ENCODE data around the gene LAMB4. TPM values are rescaled to one million over a fixed set of nuclear protein-coding genes. Genes with fewer than 3 reads are reported as not detected.

LAMB4 gene
- polyA plus RNA-seq, 2 of the 4 experiments (the other 2 are of a cell fraction), result 0.13 to 0.19 TPM

DNA sequence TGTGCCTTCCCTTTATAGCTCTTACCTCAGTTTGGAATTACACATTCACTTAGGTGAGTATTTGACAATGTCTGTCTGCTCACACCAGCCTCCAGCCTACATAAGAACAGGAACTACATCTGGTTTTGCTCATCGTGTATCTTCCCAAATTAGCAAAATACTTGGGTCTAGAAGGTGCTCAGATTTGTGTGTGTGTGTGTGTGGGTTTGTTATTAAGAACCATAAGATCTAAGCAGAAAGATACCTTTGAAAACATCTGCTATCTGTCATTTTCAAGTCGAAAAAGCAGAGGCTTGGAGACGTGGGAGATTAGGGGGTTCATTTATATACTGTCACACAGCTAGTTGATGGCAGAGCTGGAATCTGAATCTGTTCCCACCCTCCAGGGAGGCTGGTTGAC, 14.8 kb upstream of the LAMB4 start:
- Histone ChIP-seq H3K27ac (no peak overlapping the region), H3K9me3 (no peaks in the 10 kb centered on the region), H3K4me1 (no peaks in the 10 kb centered on the region), H3K4me3 (no peak overlapping the region), H3K4me2 (no peak overlapping the region)
- ATAC-seq, result no peak
- CTCF ChIA-PET, result interaction anchor here (0.6 to 2.4 kb wide), 12 partner anchors 14 to 681 kb away, joined by 3 to 12 read pairs (median 4); partner anchors contain the start of gene LAMB4
- no peak for FAIRE-seq
- POLR2A ChIA-PET, result no interaction called here
- 71% methylated on average over 3 of the region's 3 CpGs for WGBS (ENCODE audit: missing lambda C conversion rate)
- DNase-seq (ENCODE audit: low read depth in 1 of 2, low spot score in 1 of 2), result no peak
- TF ChIP-seq RCOR1 (IDR thresholded peaks at IDR 0.05; ENCODE audit: low read depth, low read length) (no peak), RAD21 (conservative IDR thresholded peaks at IDR 0.05 in 1 of 2, IDR thresholded peaks at IDR 0.05 in 1 of 2) (no peak), HOXA7 (CRISPR knock-in tag; IDR thresholded peaks at IDR 0.05) (no peak), NPAS2 (CRISPR knock-in tag; IDR thresholded peaks at IDR 0.05; ENCODE audit: borderline replicate concordance) (no peak)
- TF ChIP-seq, protein P1, sequence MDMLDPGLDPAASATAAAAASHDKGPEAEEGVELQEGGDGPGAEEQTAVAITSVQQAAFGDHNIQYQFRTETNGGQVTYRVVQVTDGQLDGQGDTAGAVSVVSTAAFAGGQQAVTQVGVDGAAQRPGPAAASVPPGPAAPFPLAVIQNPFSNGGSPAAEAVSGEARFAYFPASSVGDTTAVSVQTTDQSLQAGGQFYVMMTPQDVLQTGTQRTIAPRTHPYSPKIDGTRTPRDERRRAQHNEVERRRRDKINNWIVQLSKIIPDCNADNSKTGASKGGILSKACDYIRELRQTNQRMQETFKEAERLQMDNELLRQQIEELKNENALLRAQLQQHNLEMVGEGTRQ (IDR thresholded peaks at IDR 0.05), result no peak

DNA sequence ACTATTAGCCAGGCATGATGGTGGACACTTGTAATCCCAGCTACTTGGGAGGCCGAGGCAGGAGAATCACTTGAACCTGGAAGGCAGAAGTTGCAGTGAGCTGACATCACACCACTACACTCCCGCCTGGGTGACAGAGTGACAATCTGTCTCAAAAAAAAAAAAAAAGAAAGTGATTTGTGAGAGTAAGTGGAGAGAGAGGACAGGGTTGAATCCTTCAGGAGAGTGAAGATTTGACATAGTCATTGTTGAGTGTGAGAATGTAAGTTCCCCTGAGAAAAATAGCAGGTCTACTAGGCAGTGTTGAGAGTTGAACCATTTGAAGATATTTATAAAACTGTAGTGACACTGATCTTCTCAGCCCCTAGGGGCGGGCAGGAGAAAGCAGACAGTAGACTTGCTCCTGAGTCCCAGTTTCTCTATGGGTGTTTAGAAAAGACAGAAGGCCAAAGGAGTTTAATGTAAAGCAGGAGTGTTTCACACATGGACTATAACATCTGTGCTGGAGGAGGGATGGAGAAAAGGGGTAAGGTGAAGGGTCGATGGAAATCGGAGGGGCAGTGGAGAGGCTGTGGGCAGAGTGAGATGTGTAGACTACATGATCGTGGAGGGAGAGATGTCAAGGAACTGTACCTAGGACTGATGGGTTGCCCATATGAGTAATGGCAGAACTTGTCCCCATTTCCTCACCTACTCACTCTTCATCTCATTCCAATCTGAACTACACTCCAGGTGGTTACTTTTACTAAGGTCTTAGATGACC, 13.7 kb upstream of the LAMB4 start:
- FAIRE-seq, result no peak
- Histone ChIP-seq H3K4me1 (no peaks in the 10 kb centered on the region), H3K9me3 (no peaks in the 10 kb centered on the region), H3K27ac (no peak overlapping the region), H3K4me2 (no peak overlapping the region), H3K4me3 (no peak overlapping the region)
- TF ChIP-seq, protein P2, sequence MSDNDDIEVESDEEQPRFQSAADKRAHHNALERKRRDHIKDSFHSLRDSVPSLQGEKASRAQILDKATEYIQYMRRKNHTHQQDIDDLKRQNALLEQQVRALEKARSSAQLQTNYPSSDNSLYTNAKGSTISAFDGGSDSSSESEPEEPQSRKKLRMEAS (IDR thresholded peaks at IDR 0.05), result no peak
- TF ChIP-seq FOXS1 (CRISPR knock-in tag; IDR thresholded peaks at IDR 0.05), result no peak
- no peak for TF ChIP-seq GATA3 (IDR thresholded peaks at IDR 0.05; ENCODE audit: borderline replicate concordance)
- TF ChIP-seq, protein P3, sequence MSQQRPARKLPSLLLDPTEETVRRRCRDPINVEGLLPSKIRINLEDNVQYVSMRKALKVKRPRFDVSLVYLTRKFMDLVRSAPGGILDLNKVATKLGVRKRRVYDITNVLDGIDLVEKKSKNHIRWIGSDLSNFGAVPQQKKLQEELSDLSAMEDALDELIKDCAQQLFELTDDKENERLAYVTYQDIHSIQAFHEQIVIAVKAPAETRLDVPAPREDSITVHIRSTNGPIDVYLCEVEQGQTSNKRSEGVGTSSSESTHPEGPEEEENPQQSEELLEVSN (IDR thresholded peaks at IDR 0.05; ENCODE audit: borderline replicate concordance, low read depth), result no peak
- no peak for TF ChIP-seq CBX8 (IDR thresholded peaks at IDR 0.05)
- peak in 1 of 2 experiments; percentile 47; a peak in 4 of 6 replicates for ATAC-seq
- CTCF ChIA-PET, result interaction anchor here (0.9 to 2.4 kb wide), 2 partner anchors 30 to 353 kb away, joined by 3 to 9 read pairs; no protein-coding TSS in a partner anchor
- 91% methylated on average over 6 of the region's 6 CpGs for WGBS (ENCODE audit: missing lambda C conversion rate)
- no peak for DNase-seq (ENCODE audit: low read depth in 1 of 2, low spot score in 1 of 2)
- POLR2A ChIA-PET, result no interaction called here

DNA sequence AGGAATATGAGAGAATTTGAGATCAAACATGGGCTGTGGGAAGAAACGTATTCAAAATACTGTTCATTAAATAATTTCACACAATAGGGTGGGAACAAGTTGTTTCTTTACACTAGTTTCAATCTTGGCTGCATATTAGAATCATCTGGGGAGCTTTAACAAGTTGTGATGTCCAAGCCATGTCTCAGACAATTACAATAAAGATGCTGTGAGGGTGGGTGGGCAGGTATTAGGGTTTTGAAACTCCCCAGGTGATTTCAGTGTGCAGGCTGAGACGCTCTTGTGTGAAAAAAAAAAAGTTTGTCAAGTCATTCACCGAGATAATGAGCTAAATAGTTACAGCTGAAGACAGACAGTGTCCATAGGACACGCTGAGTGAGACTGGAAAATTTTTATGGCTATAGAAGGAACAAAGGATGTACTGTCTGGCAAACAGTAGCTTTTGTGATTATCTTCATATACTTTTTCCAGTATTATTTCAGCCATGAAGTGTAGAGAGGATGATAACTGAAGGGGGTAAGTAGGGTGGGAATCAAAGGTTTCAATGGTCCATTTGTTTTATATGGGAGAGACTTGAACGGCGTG, 12.6 kb upstream of the LAMB4 start:
- TF ChIP-seq, protein P3 (IDR thresholded peaks at IDR 0.05; ENCODE audit: borderline replicate concordance, low read depth), result no peak
- TF ChIP-seq NFE2L2 (conservative IDR thresholded peaks at IDR 0.05; ENCODE audit: low read length) (no peak), HOXB13 (CRISPR knock-in tag; IDR thresholded peaks at IDR 0.05; ENCODE audit: low read depth) (no peak), SREBF2 (IDR thresholded peaks at IDR 0.05) (no peak), RAD21 (conservative IDR thresholded peaks at IDR 0.05 in 1 of 2, IDR thresholded peaks at IDR 0.05 in 1 of 2) (no peak), RARB (CRISPR knock-in tag; IDR thresholded peaks at IDR 0.05) (no peak), NPAS2 (CRISPR knock-in tag; IDR thresholded peaks at IDR 0.05; ENCODE audit: borderline replicate concordance) (no peak), GATA3 (IDR thresholded peaks at IDR 0.05; ENCODE audit: borderline replicate concordance) (no peak), HEYL (CRISPR knock-in tag; IDR thresholded peaks at IDR 0.05) (no peak)
- TF ChIP-seq, protein P4, sequence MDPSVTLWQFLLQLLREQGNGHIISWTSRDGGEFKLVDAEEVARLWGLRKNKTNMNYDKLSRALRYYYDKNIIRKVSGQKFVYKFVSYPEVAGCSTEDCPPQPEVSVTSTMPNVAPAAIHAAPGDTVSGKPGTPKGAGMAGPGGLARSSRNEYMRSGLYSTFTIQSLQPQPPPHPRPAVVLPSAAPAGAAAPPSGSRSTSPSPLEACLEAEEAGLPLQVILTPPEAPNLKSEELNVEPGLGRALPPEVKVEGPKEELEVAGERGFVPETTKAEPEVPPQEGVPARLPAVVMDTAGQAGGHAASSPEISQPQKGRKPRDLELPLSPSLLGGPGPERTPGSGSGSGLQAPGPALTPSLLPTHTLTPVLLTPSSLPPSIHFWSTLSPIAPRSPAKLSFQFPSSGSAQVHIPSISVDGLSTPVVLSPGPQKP (IDR thresholded peaks at IDR 0.05; ENCODE audit: low read depth, low read length), result no peak
- H3K27ac ChIP-seq, result no peak overlapping the region
- H3K4me3 ChIP-seq, result no peak overlapping the region
- H3K9me3 ChIP-seq, result no peaks in the 10 kb centered on the region
- POLR2A ChIA-PET, result no interaction called here
- no peaks in the 10 kb centered on the region for H3K4me1 ChIP-seq
- no peak for DNase-seq (ENCODE audit: low read depth in 1 of 2, low spot score in 1 of 2)
- CTCF ChIA-PET, result interaction anchor here (0.6 to 1.0 kb wide), 3 partner anchors 10 to 126 kb away, joined by 3 to 4 read pairs (median 3); no protein-coding TSS in a partner anchor
- no peak for FAIRE-seq
- no peak overlapping the region for H3K4me2 ChIP-seq
- ATAC-seq, result no peak
- WGBS (ENCODE audit: missing lambda C conversion rate), result 89% methylated on average over 6 of the region's 6 CpGs

All from A549 (cell line).